GM12891 (cell line): ENCODE data around the gene TFIP11.

Experiments used
- POLR2A ChIP-seq: IDR thresholded peaks from 2 replicates; pipeline ENCODE4 v1.6.1; 2011; ENCODE audit warnings: low read depth, low read length, control low read depth
- SPI1 ChIP-seq: IDR thresholded peaks from 2 replicates; pipeline ENCODE4 v1.6.1; 2011; ENCODE audit warnings: low read depth, low read length, control low read depth

DNA sequence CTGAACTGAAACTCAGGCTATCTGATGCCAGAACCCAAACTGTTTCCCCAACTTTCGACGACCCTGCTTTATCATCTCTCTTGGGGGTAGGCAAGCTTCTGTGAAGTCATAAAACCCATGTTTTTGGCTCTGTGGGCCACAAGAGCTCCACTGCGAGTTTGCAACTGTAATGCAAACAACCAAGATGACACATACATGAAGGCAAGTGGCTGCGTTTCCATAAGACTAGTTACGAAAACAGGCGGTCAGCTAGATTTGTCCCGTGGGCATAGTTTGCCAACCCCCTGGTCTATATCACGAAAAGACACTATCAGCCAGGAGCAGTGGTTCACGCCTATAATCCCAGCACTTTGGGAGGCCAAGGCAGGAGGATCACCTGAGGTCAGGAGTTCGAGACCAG is 40.2 kb upstream of the TFIP11 start:
- TF ChIP-seq SPI1 (no peak), POLR2A (no peak)
